H1 (cell line): ENCODE results near the gene MIEF2. TPM values are rescaled to one million over a fixed set of nuclear protein-coding genes. Genes with fewer than 3 reads are reported as not detected.

Source experiments
- CTCF ChIA-PET: fragments of 300-600 bp; sonication (Branson Sonifier 250); formaldehyde crosslinking; loops from one replicate; lab custom pipeline; 2021; ENCODE audit not compliant: partially characterized antibody; lab: Charles Lee
- POLR2A ChIA-PET: fragments of 300-600 bp; sonication (Branson Sonifier 250); formaldehyde crosslinking; loops from one replicate; lab custom pipeline; 2021; ENCODE audit warnings: inconsistent platforms; ENCODE audit not compliant: partially characterized antibody; lab: Charles Lee
- DNase-seq, 2 experiments: peaks; one replicate each; pipeline versions ENCODE4 v3.0.0 to v3.0.0-alpha.2; 2010 to 2022; ENCODE audit warnings: low spot score in 2 of 2, low read depth in 1 of 2, mixed read lengths in 1 of 2
- FAIRE-seq: peaks from 2 replicates; lab custom pipeline; 2011; peaks lifted over from hg19 to GRCh38; lab: Jason Lieb, UNC
- H2AFZ ChIP-seq: 2 replicates; pipeline ENCODE4 v1.8.1; 2012; ENCODE audit warnings: low read length, inconsistent platforms
- H2AK5ac ChIP-seq: 2 replicates; pipeline ENCODE4 v1.6.1; 2013; ENCODE audit warnings: low read depth, low read length
- H2BK120ac ChIP-seq: replicated peaks from 2 replicates; pipeline ENCODE3; 2013; ENCODE audit warnings: low read depth, low read length, inconsistent platforms
- H2BK12ac ChIP-seq: 2 replicates; pipeline ENCODE4 v1.6.1; 2013; ENCODE audit warnings: low read depth, low read length
- H2BK15ac ChIP-seq: 2 replicates; pipeline ENCODE4 v1.6.1; 2013; ENCODE audit warnings: low read length
- H2BK20ac ChIP-seq: 2 replicates; pipeline ENCODE4 v1.6.1; 2013; ENCODE audit warnings: low read length
- H2BK5ac ChIP-seq: 2 replicates; pipeline ENCODE4 v1.6.1; 2013; ENCODE audit warnings: low read depth, low read length
- H3K14ac ChIP-seq: 2 replicates; pipeline ENCODE4 v1.6.1; 2013; ENCODE audit warnings: inconsistent platforms; ENCODE audit not compliant: insufficient read length
- H3K18ac ChIP-seq: 2 replicates; pipeline ENCODE4 v1.6.1; 2013; ENCODE audit warnings: low read length; ENCODE audit errors: extremely low read depth
- H3K23ac ChIP-seq: 2 replicates; pipeline ENCODE4 v1.6.1; 2013; ENCODE audit warnings: inconsistent platforms; ENCODE audit not compliant: insufficient read length
- H3K23me2 ChIP-seq: 2 replicates; pipeline ENCODE4 v1.6.1; 2013; ENCODE audit warnings: low read depth, low read length
- H3K27ac ChIP-seq: 2 replicates; pipeline ENCODE4 v1.6.1; 2011; ENCODE audit warnings: low read depth, low read length, inconsistent platforms
- H3K27me3 ChIP-seq, 4 experiments: replicated peaks in 1 of 4; 1 replicate in 1 of 4; 2 replicates in 3 of 4; pipeline versions ENCODE4 v1.6.1 to v1.8.1; 2011 to 2013; ENCODE audit warnings: low read length in 3 of 4, mild to moderate bottlenecking in 3 of 4, inconsistent platforms in 2 of 4, mixed read lengths in 2 of 4, moderate library complexity in 1 of 4; ENCODE audit not compliant: control insufficient read depth in 3 of 4, insufficient read depth in 3 of 4; ENCODE audit errors: extremely low read depth in 1 of 4
- H3K36me3 ChIP-seq, 4 experiments: 2 replicates each; pipeline versions ENCODE4 v1.6.1 to v1.8.1; 2011 to 2013; ENCODE audit warnings: mild to moderate bottlenecking in 4 of 4, low read length in 3 of 4, moderate library complexity in 2 of 4, control low read depth in 1 of 4, inconsistent platforms in 1 of 4; ENCODE audit not compliant: insufficient read depth in 4 of 4, control insufficient read depth in 2 of 4
- H3K4ac ChIP-seq: replicated peaks from 2 replicates; pipeline ENCODE3; 2013; ENCODE audit warnings: low read length, low read depth, mixed read lengths, inconsistent platforms; ENCODE audit not compliant: insufficient read length
- H3K4me1 ChIP-seq, 4 experiments: replicated peaks in 1 of 4; 1 replicate in 1 of 4; 2 replicates in 3 of 4; pipeline versions ENCODE4 v1.6.1 to v1.8.1; 2011 to 2013; ENCODE audit warnings: low read length in 3 of 4, inconsistent platforms in 2 of 4, mixed read lengths in 1 of 4; ENCODE audit not compliant: insufficient read depth in 4 of 4, control insufficient read depth in 3 of 4
- H3K4me2 ChIP-seq, 2 experiments: 2 replicates each; pipeline versions ENCODE4 v1.6.1 to v1.8.1; 2011 to 2013; ENCODE audit warnings: low read depth in 2 of 2, low read length in 2 of 2, control low read depth in 1 of 2, inconsistent platforms in 1 of 2, mild to moderate bottlenecking in 1 of 2; ENCODE audit not compliant: insufficient read depth in 1 of 2
- H3K4me3 ChIP-seq, 4 experiments: fragments of 200-600, 300-600 bp in 1 of 4; sonication (generic), shearing (Covaris generic), sonication (Bioruptor Twin) in 1 of 4; 2 replicates each; pipeline versions ENCODE4 v1.5.1 to v1.8.1; 2011 to 2016; ENCODE audit warnings: low read length in 4 of 4, low read depth in 3 of 4, control low read depth in 2 of 4, inconsistent platforms in 2 of 4, mild to moderate bottlenecking in 2 of 4, mixed read lengths in 1 of 4, moderate library complexity in 1 of 4; ENCODE audit not compliant: insufficient read depth in 2 of 4; ENCODE audit errors: extremely low read depth in 1 of 4
- H3K56ac ChIP-seq: replicated peaks from 2 replicates; pipeline ENCODE3; 2013; ENCODE audit warnings: low read depth, mild to moderate bottlenecking, mixed read lengths, low read length, inconsistent platforms; ENCODE audit not compliant: insufficient read length
- H3K79me1 ChIP-seq: 2 replicates; pipeline ENCODE4 v1.6.1; 2013; ENCODE audit warnings: low read depth, low read length, control low read depth
- H3K79me2 ChIP-seq, 2 experiments: 2 replicates each; pipeline versions ENCODE4 v1.6.1 to v1.8.1; 2012 to 2013; ENCODE audit warnings: low read length in 2 of 2, mild to moderate bottlenecking in 2 of 2, inconsistent platforms in 1 of 2; ENCODE audit not compliant: insufficient read depth in 2 of 2, control insufficient read depth in 1 of 2
- H3K9ac ChIP-seq, 4 experiments: replicated peaks in 1 of 4; 1 replicate in 1 of 4; 2 replicates in 3 of 4; pipeline versions ENCODE4 v1.6.1 to v1.8.1; 2011 to 2013; ENCODE audit warnings: low read depth in 3 of 4, low read length in 3 of 4, control low read depth in 2 of 4, mild to moderate bottlenecking in 2 of 4, moderate library complexity in 2 of 4, inconsistent platforms in 1 of 4; ENCODE audit errors: extremely low read depth in 1 of 4
- H3K9me3 ChIP-seq, 2 experiments: 2 replicates each; pipeline versions ENCODE4 v1.6.1 to v1.8.1; 2012 to 2013; ENCODE audit warnings: mild to moderate bottlenecking in 2 of 2, moderate library complexity in 2 of 2, control low read depth in 1 of 2, inconsistent platforms in 1 of 2, low read depth in 1 of 2, low read length in 1 of 2, mixed read lengths in 1 of 2; ENCODE audit not compliant: insufficient read depth in 2 of 2
- H4K20me1 ChIP-seq, 2 experiments: replicated peaks in 1 of 2; 2 replicates each; pipeline versions ENCODE3 to v1.8.1; 2011 to 2013; ENCODE audit warnings: inconsistent platforms in 2 of 2, low read length in 2 of 2, mild to moderate bottlenecking in 1 of 2; ENCODE audit not compliant: insufficient read depth in 2 of 2, control insufficient read depth in 1 of 2
- H4K5ac ChIP-seq: 2 replicates; pipeline ENCODE4 v1.6.1; 2013; ENCODE audit warnings: low read length, low read depth, mixed read lengths, inconsistent platforms; ENCODE audit not compliant: insufficient read length
- H4K8ac ChIP-seq: 2 replicates; pipeline ENCODE4 v1.8.0; 2013; ENCODE audit warnings: mild to moderate bottlenecking, moderate library complexity, low read length, inconsistent platforms; ENCODE audit not compliant: insufficient read depth; ENCODE audit errors: extremely low read depth
- H4K91ac ChIP-seq: replicated peaks from 2 replicates; pipeline ENCODE3; 2013; ENCODE audit warnings: low read length, mixed read lengths, inconsistent platforms; ENCODE audit not compliant: insufficient read length
- CREB1 ChIP-seq: IDR thresholded peaks from 2 replicates; pipeline ENCODE4 v1.6.1; 2012; ENCODE audit warnings: inconsistent platforms
- FOSL1 ChIP-seq: IDR thresholded peaks from 2 replicates; pipeline ENCODE4 v1.6.1; 2011; ENCODE audit warnings: mild to moderate bottlenecking, low read depth, low read length, moderate library complexity; ENCODE audit not compliant: insufficient read depth
- KDM4A ChIP-seq: IDR thresholded peaks from one replicate; pipeline ENCODE4 v1.7.1; 2012; ENCODE audit warnings: low read depth, mild to moderate bottlenecking, moderate library complexity, low read length, inconsistent platforms; ENCODE audit not compliant: severe bottlenecking
- NANOG ChIP-seq: IDR thresholded peaks from 2 replicates; pipeline ENCODE4 v1.6.1; 2011; ENCODE audit warnings: low read length, low read depth, mild to moderate bottlenecking, inconsistent platforms; ENCODE audit not compliant: insufficient read depth, poor library complexity, severe bottlenecking
- NRF1 ChIP-seq: IDR thresholded peaks from 2 replicates; pipeline ENCODE4 v1.6.1; 2011; ENCODE audit warnings: mild to moderate bottlenecking, low read depth, low read length, improper control_type of control experiment
- POU5F1 ChIP-seq: IDR thresholded peaks from 2 replicates; pipeline ENCODE4 v1.6.1; 2011; ENCODE audit warnings: low read depth, mild to moderate bottlenecking, low read length, moderate library complexity
- RFX5 ChIP-seq: IDR thresholded peaks from 2 replicates; pipeline ENCODE4 v1.6.1; 2011; ENCODE audit warnings: low read depth, low read length, improper control_type of control experiment, borderline replicate concordance
- RXRA ChIP-seq: IDR thresholded peaks from 2 replicates; pipeline ENCODE4 v1.6.1; 2011; ENCODE audit warnings: low read depth, mild to moderate bottlenecking, low read length, moderate library complexity; ENCODE audit not compliant: insufficient read depth
- SIX5 ChIP-seq: IDR thresholded peaks from 2 replicates; pipeline ENCODE4 v1.6.1; 2011; ENCODE audit warnings: mild to moderate bottlenecking, low read depth, low read length
- SP1 ChIP-seq: IDR thresholded peaks from 2 replicates; pipeline ENCODE4 v1.6.1; 2011; ENCODE audit warnings: low read depth, low read length
- SP2 ChIP-seq: IDR thresholded peaks from 2 replicates; pipeline ENCODE4 v1.6.1; 2012; ENCODE audit warnings: mild to moderate bottlenecking, low read length, inconsistent platforms
- SUZ12 ChIP-seq: fragments of 200-600 bp; sonication (generic); IDR thresholded peaks from 2 replicates; pipeline ENCODE4 v1.6.1; 2012; ENCODE audit warnings: mild to moderate bottlenecking, inconsistent platforms, low read length, moderate library complexity, mixed read lengths
- WGBS, 2 experiments: shearing (Covaris generic) in 1 of 2; methylation state at CpG; one replicate each; pipeline versions ENCODE4 v1.1.6 to v1.1.7; 2013 to 2015; ENCODE audit warnings: low lambda C conversion rate in 2 of 2, mixed read lengths in 2 of 2, inconsistent platforms in 1 of 2, low coverage in 1 of 2, missing lambda C conversion rate in 1 of 2; ENCODE audit not compliant: insufficient replicate concordance in 2 of 2, insufficient coverage in 1 of 2, insufficient read length in 1 of 2; ENCODE audit errors: extremely low coverage in 1 of 2, missing lambda C conversion rate in 1 of 2; 5-methylcytosine and 5-hydroxymethylcytosine counted together
- polyA plus RNA-seq, 7 experiments: library from polyadenylated mRNA; depleted of rRNA in 3 of 7; stranded (reverse) in 5 of 7; unstranded in 2 of 7; fragments of >200 nt in 5 of 7; fragments of 200-250 nt in 2 of 7; gene quantifications; 1 replicate in 5 of 7; 2 replicates in 1 of 7; 4 replicates in 1 of 7; pipeline versions ENCODE4 v1.2.1 to v1.2.3, GENCODE V29; 2011 to 2013; ENCODE audit warnings: missing spikeins in 2 of 7, mixed read lengths in 2 of 7
- total RNA-seq: library from RNA; stranded (reverse); fragmentation: NEBNext Ultra II Directional; extraction: Animal tissue kit (Norgen Biotek cat#: 25700); gene quantifications from 2 replicates; pipeline ENCODE4 v1.2.1, GENCODE V29; 2021
- TF ChIP-seq, protein P1 (sequence below): IDR thresholded peaks from 2 replicates; pipeline ENCODE4 v1.6.1; 2012; ENCODE audit warnings: inconsistent platforms

Gene MIEF2
- total and polyA plus RNA-seq, 2 of the 8 experiments (the other 6 are each of a cell fraction or from before 2014, with no cell fraction given) = 9.9 to 24.9 TPM

DNA sequence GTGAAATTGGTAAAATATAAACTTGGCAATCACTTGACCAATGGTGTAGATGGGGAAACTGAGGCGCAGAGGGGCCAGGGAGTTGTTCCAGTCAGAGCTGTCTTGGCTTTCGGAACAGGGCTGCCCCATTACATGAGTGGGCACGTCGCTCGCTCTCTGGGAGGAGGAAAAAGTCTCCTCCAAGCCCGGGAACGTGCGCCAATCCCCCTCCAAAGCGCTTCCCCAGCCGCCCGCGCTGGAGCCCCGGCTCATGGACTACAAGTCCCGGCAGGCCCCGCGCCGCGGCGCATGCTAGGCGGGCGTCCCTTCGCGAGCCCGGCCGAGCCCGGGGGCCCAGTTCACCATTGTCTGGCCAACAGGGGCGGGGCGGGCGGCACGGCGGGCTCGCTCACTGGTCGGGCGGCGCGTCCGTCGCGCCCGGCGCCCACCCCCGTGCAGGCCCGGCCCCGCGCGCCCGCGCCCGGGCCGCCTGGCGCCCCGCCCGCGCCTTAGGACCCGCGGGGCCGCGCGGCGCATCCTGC lies 35.3 kb upstream of the MIEF2 start, which contains the start of gene LLGL1:
Gene LLGL1, plus strand, starts transcription at position 515 of the 521 bp plus-strand sequence. CDS start 48 bp downstream, outside the sequence.
- H3K14ac ChIP-seq = peak within 1 kb of the TSS; percentile 53
- H2BK120ac ChIP-seq = peak within 1 kb of the TSS; percentile 97
- H3K23me2 ChIP-seq = peaks cover 13% of the 10 kb centered on the region
- peak within 1 kb of the TSS; percentile 96 for H4K8ac ChIP-seq
- peak within 1 kb of the TSS; percentile 99 for H4K5ac ChIP-seq
- peak within 1 kb of the TSS; percentile 3 for H3K23ac ChIP-seq
- peak within 1 kb of the TSS; percentile 77 to 91 (median 88) for H3K9ac ChIP-seq
- H2BK5ac ChIP-seq = peak within 1 kb of the TSS; percentile 96
- H3K36me3 ChIP-seq = no peaks in the 10 kb centered on the region
- DNase-seq (peak; percentile 85 to 96), FAIRE-seq (no peak)
- peak within 1 kb of the TSS; percentile 96 for H3K56ac ChIP-seq
- peak within 1 kb of the TSS; percentile 100; the same call in 1 of the 2 replicates for H2BK15ac ChIP-seq
- H3K4ac ChIP-seq = peak within 1 kb of the TSS; percentile 98
- H4K91ac ChIP-seq = peak within 1 kb of the TSS; percentile 99
- peak within 1 kb of the TSS; percentile 75; the same call in 1 of the 2 replicates for H2AK5ac ChIP-seq
- H3K9me3 ChIP-seq = no peaks in the 10 kb centered on the region
- peak within 1 kb of the TSS; percentile 83 to 98 (median 87) for H3K4me3 ChIP-seq
- peaks cover 0 to 18% (median 10%) of the 10 kb centered on the region in 4 experiments; a peak in 6 of 7 replicates for H3K4me1 ChIP-seq
- H2BK12ac ChIP-seq = peak within 1 kb of the TSS; percentile 77
- H3K79me1 ChIP-seq = peaks cover 37% of the 10 kb centered on the region
- peak within 1 kb of the TSS; percentile 73 for H2AFZ ChIP-seq
- H3K79me2 ChIP-seq = peaks cover 8 to 44% of the 10 kb centered on the region in 2 experiments
- H3K27ac ChIP-seq = peak within 1 kb of the TSS; percentile 97
- ChIA-PET CTCF (interaction anchor here (0.6 to 8.4 kb wide), 5 partner anchors 9 to 96 kb away, joined by 3 to 76 read pairs (median 4); no protein-coding TSS in a partner anchor), POLR2A (interaction anchor here (0.6 to 2.8 kb wide), 23 partner anchors 10 to 95 kb away, joined by 3 to 22 read pairs (median 5); partner anchors contain the start of genes ALKBH5, MIEF2 and TOP3A)
- H4K20me1 ChIP-seq = peaks cover 11 to 22% of the 10 kb centered on the region in 2 experiments
- peak within 1 kb of the TSS; percentile 95 to 100 for H3K4me2 ChIP-seq
- H2BK20ac ChIP-seq = peak within 1 kb of the TSS; percentile 86; the same call in 1 of the 2 replicates
- WGBS, 2 experiments = 3% methylated on average over 14 of the region's 60 CpGs; no CpG with 5 or more reads in 1 of the 2 experiments
- peak within 1 kb of the TSS; percentile 80 for H3K18ac ChIP-seq
- no peaks in the 10 kb centered on the region for H3K27me3 ChIP-seq
- peak; percentile 53 for TF ChIP-seq SIX5
- no peak for TF ChIP-seq RXRA
- no peak for TF ChIP-seq SUZ12
- no peak for TF ChIP-seq RFX5
- TF ChIP-seq KDM4A = no peak
- TF ChIP-seq NANOG = no peak
- TF ChIP-seq, protein P1, sequence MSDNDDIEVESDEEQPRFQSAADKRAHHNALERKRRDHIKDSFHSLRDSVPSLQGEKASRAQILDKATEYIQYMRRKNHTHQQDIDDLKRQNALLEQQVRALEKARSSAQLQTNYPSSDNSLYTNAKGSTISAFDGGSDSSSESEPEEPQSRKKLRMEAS = peak; percentile 54; the same call in 1 of the 2 replicates
- TF ChIP-seq SP1 = 0 out of 2 replicates have a peak, but pooled peaks have one; percentile 50
- TF ChIP-seq NRF1 = no peak
- peak; percentile 14; the same call in 1 of the 2 replicates for TF ChIP-seq SP2
- TF ChIP-seq CREB1 = no peak
- no peak for TF ChIP-seq FOSL1
- TF ChIP-seq POU5F1 = no peak
